Measurements from ENCODE around the gene OSTM1. TPM values are rescaled to one million over a fixed set of nuclear protein-coding genes. Genes with fewer than 3 reads are reported as not detected.

The OSTM1 gene
- total RNA-seq, result 100 to 1,000 TPM in 1 of 9 donors, 10 to 100 TPM in 8; 45.6 to 510 (median 59.7) TPM
- polyA plus RNA-seq, result 10 to 100 TPM; 15.6 to 64.5 (median 16.9) TPM
- long read RNA-seq, donor 1, full-length matches to known transcripts, result 18 of 18 reads
- long read RNA-seq, donor 1, partial matches to known transcripts, result 0 of 18 reads
- long read RNA-seq, donor 1, other reads (novel, unspliced or antisense), result 0 of 18 reads
- long read RNA-seq, donor 2, full-length matches to known transcripts, result 11 of 62 reads
- long read RNA-seq, donor 2, partial matches to known transcripts, result 51 of 62 reads
- long read RNA-seq, donor 2, other reads (novel, unspliced or antisense), result 0 of 62 reads
- long read RNA-seq, donor 3, full-length matches to known transcripts, result 19 of 19 reads
- long read RNA-seq, donor 3, partial matches to known transcripts, result 0 of 19 reads
- long read RNA-seq, donor 3, other reads (novel, unspliced or antisense), result 0 of 19 reads
- long read RNA-seq, donor 4, full-length matches to known transcripts, result 34 of 39 reads
- long read RNA-seq, donor 4, partial matches to known transcripts, result 1 of 39 reads
- long read RNA-seq, donor 4, other reads (novel, unspliced or antisense), result 4 of 39 reads
- long read RNA-seq, donor 5, full-length matches to known transcripts, result 70 of 75 reads
- long read RNA-seq, donor 5, partial matches to known transcripts, result 1 of 75 reads
- long read RNA-seq, donor 5, other reads (novel, unspliced or antisense), result 4 of 75 reads
- long read RNA-seq, donor 6, full-length matches to known transcripts, result 19 of 24 reads
- long read RNA-seq, donor 6, partial matches to known transcripts, result 2 of 24 reads
- long read RNA-seq, donor 6, other reads (novel, unspliced or antisense), result 3 of 24 reads
- long read RNA-seq, donor 7, full-length matches to known transcripts, result 7 of 7 reads
- long read RNA-seq, donor 7, partial matches to known transcripts, result 0 of 7 reads
- long read RNA-seq, donor 7, other reads (novel, unspliced or antisense), result 0 of 7 reads
- long read RNA-seq, donor 8, full-length matches to known transcripts, result 22 of 27 reads
- long read RNA-seq, donor 8, partial matches to known transcripts, result 5 of 27 reads
- long read RNA-seq, donor 8, other reads (novel, unspliced or antisense), result 0 of 27 reads
- long read RNA-seq, donor 9, full-length matches to known transcripts, result 16 of 79 reads
- long read RNA-seq, donor 9, partial matches to known transcripts, result 63 of 79 reads
- long read RNA-seq, donor 9, other reads (novel, unspliced or antisense), result 0 of 79 reads
- long read RNA-seq, donor 10, full-length matches to known transcripts, result 13 of 13 reads
- long read RNA-seq, donor 10, partial matches to known transcripts, result 0 of 13 reads
- long read RNA-seq, donor 10, other reads (novel, unspliced or antisense), result 0 of 13 reads

- DNase-seq, result peak; percentile 86 to 94 (median 91)
- Histone ChIP-seq H3K9me3 (replicated peaks in 1 of 3) (no peaks in the 10 kb centered on the region), H3K4me1 (replicated peaks in 1 of 2) (peaks cover 5 to 26% of the 10 kb centered on the region in 2 donors), H3K27ac (peak within 1 kb of the TSS in 4 of 5 donors; percentile 67 to 93 (median 80)), H3K36me3 (replicated peaks in 1 of 2) (no peaks in the 10 kb centered on the region), H3K4me3 (peak within 1 kb of the TSS; percentile 59 to 97 (median 82)), H3K27me3 (no peaks in the 10 kb centered on the region)
- TF ChIP-seq POLR2A (IDR thresholded peaks at IDR 0.05) (peak; percentile 65 to 87), CTCF (IDR thresholded peaks at IDR 0.05) (no peak)
- intact Hi-C loops (cut with DNase I), result no loop called here
- WGBS, 4 donors, result 0 to 2% (median 1%) methylated on average over 15 to 86 of the region's 86 CpGs
Observed at GRCh38 chr6:108074359-108075144, at the start of gene OSTM1. TSS of gene OSTM1 (minus strand) at chr6:108074741. CDS start at chr6:108074651, 90 bp downstream.

GRCh38 chr6:108123946-108124345, 49.4 kb upstream of the OSTM1 start:
- WGBS, 4 donors, result 35 to 51% (median 40%) methylated on average over 6 to 7 of the region's 7 CpGs
- TF ChIP-seq POLR2A (IDR thresholded peaks at IDR 0.05) (no peak), CTCF (IDR thresholded peaks at IDR 0.05) (no peak)

GRCh38 chr6:108123481-108123929, 49.0 kb upstream of the OSTM1 start:
- TF ChIP-seq CTCF (IDR thresholded peaks at IDR 0.05) (no peak), POLR2A (IDR thresholded peaks at IDR 0.05) (no peak)
- intact Hi-C loops (cut with DNase I), result no loop called here
- Histone ChIP-seq H3K27ac (no peak overlapping the region), H3K9me3 (replicated peaks in 1 of 3) (no peaks in the 10 kb centered on the region), H3K4me3 (no peak overlapping the region), H3K36me3 (replicated peaks in 1 of 2) (no peaks in the 10 kb centered on the region), H3K27me3 (peaks cover 23% of the 10 kb centered on the region), H3K4me1 (replicated peaks in 1 of 2) (peaks cover 0 to 10% of the 10 kb centered on the region in 2 donors)
- 44 to 63% (median 51%) methylated on average over 10 to 13 of the region's 13 CpGs for WGBS, 4 donors
- no peak for DNase-seq

More at GRCh38 chr6:108123946-108124345, 49.4 kb upstream of the OSTM1 start:
- Histone ChIP-seq H3K27me3 (peaks cover 23% of the 10 kb centered on the region), H3K9me3 (replicated peaks in 1 of 3) (no peaks in the 10 kb centered on the region), H3K4me1 (replicated peaks in 1 of 2) (peaks cover 0 to 6% of the 10 kb centered on the region in 2 donors), H3K36me3 (replicated peaks in 1 of 2) (no peaks in the 10 kb centered on the region), H3K27ac (no peak overlapping the region), H3K4me3 (no peak overlapping the region)
- intact Hi-C loops (cut with DNase I), result no loop called here
- no peak for DNase-seq
